Muscle of arm (tissue), 12 donors: Measurements from ENCODE around the gene RXRA. TPM values are rescaled to one million over a fixed set of nuclear protein-coding genes. Genes with fewer than 3 reads are reported as not detected.

ENCODE experiments used
- polyA plus RNA-seq, 12 donors: library from polyadenylated mRNA; unstranded; fragments of 120-200 nt; gene quantifications; one replicate each; pipeline ENCODE4 v1.2.1, GENCODE V29; 2013; ENCODE audit not compliant: insufficient read length in 12 of 12

The RXRA gene
- polyA plus RNA-seq, 12 donors = 23.7 to 75.2 (median 28.6) TPM; not detected in 1

Other genes starting within 250 kb of the RXRA start
- 10 to 100 TPM in 11 of 12 donors, not detected in 1; 36.7 to 58.0 (median 40.2) TPM for gene WDR5, start 190.4 kb upstream of the RXRA start, polyA plus RNA-seq
- gene RNU6ATAC, start 161.9 kb upstream of the RXRA start, polyA plus RNA-seq = not detected